Iris pigment epithelial cell (primary cell): Measurements from ENCODE around the gene SHISA3.

Experiments
- DNase-seq: peaks from one replicate; pipeline ENCODE4 v3.0.0-alpha.2; 2011; ENCODE audit warnings: low read depth

Gene SHISA3

GRCh38 chr4:42445038-42445437 lies 47.8 kb downstream of the SHISA3 start:
- DNase-seq = no peak

GRCh38 chr4:42446823-42447222 lies 49.5 kb downstream of the SHISA3 start:
- no peak for DNase-seq
